GM12865 (cell line): ENCODE measurements around the gene CFAP161.

Experiments used
- DNase-seq: peaks from one replicate; pipeline ENCODE4 v3.0.0; 2010; ENCODE audit warnings: low read depth
- H3K4me3 ChIP-seq: 2 replicates; pipeline ENCODE4 v1.5.1; 2011; ENCODE audit warnings: mild to moderate bottlenecking, low read depth, low read length, control low read depth
- CTCF ChIP-seq: IDR thresholded peaks from 2 replicates; pipeline ENCODE4 v1.5.1; 2011; ENCODE audit warnings: low read length, control low read depth, low read depth, inconsistent platforms; ENCODE audit not compliant: insufficient read depth; ENCODE audit errors: missing control alignments

CFAP161 gene

GRCh38 chr15:81091889-81092558, 42.0 kb upstream of the CFAP161 start:
- no peak overlapping the region for H3K4me3 ChIP-seq
- DNase-seq = no peak
- no peak for TF ChIP-seq CTCF

- no peak for TF ChIP-seq CTCF
- H3K4me3 ChIP-seq = no peak overlapping the region
- DNase-seq = no peak
These were observed 41.5 kb upstream of the CFAP161 start for GRCh38 chr15:81092559-81092902.

- no peak overlapping the region for H3K4me3 ChIP-seq
- DNase-seq = no peak
- TF ChIP-seq CTCF = no peak
These were observed 40.1 kb upstream of the CFAP161 start for GRCh38 chr15:81093961-81094360.

GRCh38 chr15:81095690-81096365, 38.2 kb upstream of the CFAP161 start:
- TF ChIP-seq CTCF = no peak
- no peak overlapping the region for H3K4me3 ChIP-seq
- DNase-seq = no peak

GRCh38 chr15:81096398-81096797, 37.7 kb upstream of the CFAP161 start:
- H3K4me3 ChIP-seq = no peak overlapping the region
- no peak for DNase-seq
- TF ChIP-seq CTCF = no peak

- no peak overlapping the region for H3K4me3 ChIP-seq
- no peak for TF ChIP-seq CTCF
- no peak for DNase-seq
These were observed 36.8 kb upstream of the CFAP161 start for GRCh38 chr15:81097116-81097889.
